ENCODE data around the gene CAMTA1. TPM values are rescaled to one million over a fixed set of nuclear protein-coding genes. Genes with fewer than 3 reads are reported as not detected.

The CAMTA1 gene
- polyA plus RNA-seq, 1 of the 3 experiments (the other 2 are of a cell fraction) = 63.1 TPM

DNA sequence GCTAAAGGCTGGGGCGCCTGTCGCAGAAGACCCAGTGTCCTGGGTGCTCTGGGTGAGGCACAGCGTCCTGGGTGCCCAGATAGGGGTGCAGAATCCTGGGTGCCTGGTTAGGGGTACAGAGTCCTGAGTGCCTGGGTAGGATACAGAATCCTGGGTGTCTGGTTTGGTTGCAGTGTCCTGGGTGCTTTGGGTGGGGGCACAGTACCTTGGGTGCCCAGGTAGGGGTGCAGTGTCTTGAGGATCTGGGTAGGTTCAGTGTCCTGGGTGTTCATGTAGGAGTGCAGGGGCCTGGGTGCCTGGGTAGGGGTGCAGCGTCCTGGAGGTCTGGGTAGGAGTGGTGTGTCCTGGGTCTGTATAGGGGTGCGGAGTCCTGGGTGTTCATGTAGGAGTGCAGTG is 178.7 kb downstream of the CAMTA1 start:
- DNase-seq = no peak
- Histone ChIP-seq H3K27me3 (ENCODE audit: insufficient read depth) (no peaks in the 10 kb centered on the region), H3K27ac (ENCODE audit: low read depth in 2 of 2, low read length in 1 of 2) (no peak overlapping the region), H3K79me2 (ENCODE audit: insufficient read depth) (no peaks in the 10 kb centered on the region), H3K9ac (no peak overlapping the region), H3K4me3 (ENCODE audit: low read depth in 2 of 2, low read length in 1 of 2) (no peak overlapping the region), H3K9me2 (no peaks in the 10 kb centered on the region), H3F3A (replicated peaks; ENCODE audit: insufficient read depth) (no peaks in the 10 kb centered on the region), H3K4me1 (ENCODE audit: control insufficient read depth in 1 of 2, insufficient read depth in 2 of 2, low read depth in 1 of 2, low read length in 1 of 2) (peaks cover 0 to 17% of the 10 kb centered on the region in 2 experiments; a peak in 2 of 4 replicates), H3K36me3 (replicated peaks in 1 of 2; ENCODE audit: control insufficient read depth in 1 of 2, insufficient read depth in 2 of 2, low read length in 1 of 2) (no peaks in the 10 kb centered on the region), H4K20me1 (ENCODE audit: insufficient read depth) (no peaks in the 10 kb centered on the region), H3K9me3 (no peaks in the 10 kb centered on the region), H2AFZ (ENCODE audit: low read depth) (no peak overlapping the region), H3K4me2 (no peak overlapping the region)
- 71% methylated on average over 2 of the region's 5 CpGs for WGBS (ENCODE audit: low lambda C conversion rate)
- TF ChIP-seq ELF1 (IDR thresholded peaks at IDR 0.05) (no peak), RXRA (IDR thresholded peaks at IDR 0.05; ENCODE audit: borderline replicate concordance, low read depth) (no peak), RAD21 (IDR thresholded peaks at IDR 0.05; ENCODE audit: low read length) (no peak)
- TF ChIP-seq, protein P1, sequence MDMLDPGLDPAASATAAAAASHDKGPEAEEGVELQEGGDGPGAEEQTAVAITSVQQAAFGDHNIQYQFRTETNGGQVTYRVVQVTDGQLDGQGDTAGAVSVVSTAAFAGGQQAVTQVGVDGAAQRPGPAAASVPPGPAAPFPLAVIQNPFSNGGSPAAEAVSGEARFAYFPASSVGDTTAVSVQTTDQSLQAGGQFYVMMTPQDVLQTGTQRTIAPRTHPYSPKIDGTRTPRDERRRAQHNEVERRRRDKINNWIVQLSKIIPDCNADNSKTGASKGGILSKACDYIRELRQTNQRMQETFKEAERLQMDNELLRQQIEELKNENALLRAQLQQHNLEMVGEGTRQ (IDR thresholded peaks at IDR 0.05; ENCODE audit: borderline replicate concordance, low read depth, low read length) = no peak
- POLR2A ChIA-PET = no interaction called here
- CTCF ChIA-PET = interaction anchor here (1.2 kb wide), 1 partner anchor 106 kb away, joined by 3 read pairs; no protein-coding TSS in a partner anchor

DNA sequence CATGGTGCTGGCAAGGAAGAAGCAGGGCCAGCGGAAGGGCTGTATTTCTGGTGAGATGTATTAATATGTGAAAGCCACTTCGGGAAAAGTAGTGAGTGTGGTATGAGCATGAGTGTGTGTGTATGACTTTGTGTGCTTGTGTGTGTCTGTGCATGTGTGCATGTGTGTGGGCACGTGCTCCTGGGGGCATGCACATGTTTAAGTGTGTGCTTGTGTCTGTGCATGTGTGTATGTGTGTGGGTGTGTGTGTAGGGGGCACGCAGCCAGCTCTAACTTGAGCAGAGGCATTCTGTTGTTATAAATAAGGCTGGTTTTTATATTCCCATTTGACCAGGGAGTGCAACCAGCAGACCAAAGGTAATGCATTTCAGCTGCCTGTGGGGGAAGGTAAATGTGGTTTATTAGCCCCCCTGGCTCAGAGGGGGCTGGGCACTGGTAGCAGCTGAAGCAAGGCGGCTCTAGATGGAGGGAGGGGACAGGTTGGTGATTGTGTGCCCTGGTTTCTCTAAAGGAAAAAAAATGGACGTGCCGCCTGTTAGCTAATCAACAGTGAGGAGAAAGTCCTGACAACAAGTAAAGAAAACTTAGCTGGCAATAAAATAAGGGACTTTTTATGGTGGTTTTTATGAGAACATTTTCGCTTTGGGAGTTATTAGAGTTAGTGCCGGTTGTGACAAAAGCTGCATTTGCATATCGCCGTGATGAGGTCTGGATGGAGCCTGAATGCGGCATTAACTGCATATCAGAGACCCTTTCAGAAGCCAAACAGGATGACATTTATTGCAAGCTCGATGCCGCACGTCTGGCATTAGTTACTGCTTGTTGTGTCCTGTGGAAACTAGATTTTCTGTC is 180.1 kb downstream of the CAMTA1 start:
- H3K4me3 ChIP-seq (ENCODE audit: low read depth in 2 of 2, low read length in 1 of 2) = no peak overlapping the region
- H3K9me2 ChIP-seq = no peaks in the 10 kb centered on the region
- WGBS (ENCODE audit: low lambda C conversion rate) = 74% methylated on average over 15 of the region's 15 CpGs
- no peaks in the 10 kb centered on the region for H3K79me2 ChIP-seq (ENCODE audit: insufficient read depth)
- H3K27me3 ChIP-seq (ENCODE audit: insufficient read depth) = no peaks in the 10 kb centered on the region
- no peaks in the 10 kb centered on the region for H3F3A ChIP-seq (replicated peaks; ENCODE audit: insufficient read depth)
- CTCF ChIA-PET = no interaction called here
- H3K4me1 ChIP-seq (ENCODE audit: control insufficient read depth in 1 of 2, insufficient read depth in 2 of 2, low read depth in 1 of 2, low read length in 1 of 2) = peaks cover 0 to 13% of the 10 kb centered on the region in 2 experiments; a peak in 2 of 4 replicates
- POLR2A ChIA-PET = no interaction called here
- H3K27ac ChIP-seq (ENCODE audit: low read depth in 2 of 2, low read length in 1 of 2) = no peak overlapping the region
- TF ChIP-seq TAF1 (IDR thresholded peaks at IDR 0.05; ENCODE audit: borderline replicate concordance, low read depth, low read length) (no peak), SIN3A (IDR thresholded peaks at IDR 0.05; ENCODE audit: borderline replicate concordance, low read depth, low read length) (no peak), FOSL2 (IDR thresholded peaks at IDR 0.05; ENCODE audit: borderline replicate concordance, low read depth) (no peak), MEF2A (IDR thresholded peaks at IDR 0.05; ENCODE audit: borderline replicate concordance, low read depth) (no peak), RXRA (IDR thresholded peaks at IDR 0.05; ENCODE audit: borderline replicate concordance, low read depth) (no peak), CHD2 (IDR thresholded peaks at IDR 0.05; ENCODE audit: low read length, partially characterized antibody) (no peak), MXI1 (IDR thresholded peaks at IDR 0.05; ENCODE audit: low read depth, low read length) (no peak), JUND (IDR thresholded peaks at IDR 0.05) (no peak), FOXM1 (IDR thresholded peaks at IDR 0.05; ENCODE audit: low read depth) (no peak), EP300 (IDR thresholded peaks at IDR 0.05; ENCODE audit: borderline replicate concordance in 1 of 2, low read depth in 1 of 2, low read length in 1 of 2) (no peak), ELF1 (IDR thresholded peaks at IDR 0.05) (no peak), POLR2AphosphoS5 (IDR thresholded peaks at IDR 0.05; ENCODE audit: low read depth, low read length) (no peak), RCOR1 (IDR thresholded peaks at IDR 0.05; ENCODE audit: low read length) (no peak)
- TF ChIP-seq, protein P1 (IDR thresholded peaks at IDR 0.05; ENCODE audit: borderline replicate concordance, low read depth, low read length) = no peak
- TF ChIP-seq, protein P2, sequence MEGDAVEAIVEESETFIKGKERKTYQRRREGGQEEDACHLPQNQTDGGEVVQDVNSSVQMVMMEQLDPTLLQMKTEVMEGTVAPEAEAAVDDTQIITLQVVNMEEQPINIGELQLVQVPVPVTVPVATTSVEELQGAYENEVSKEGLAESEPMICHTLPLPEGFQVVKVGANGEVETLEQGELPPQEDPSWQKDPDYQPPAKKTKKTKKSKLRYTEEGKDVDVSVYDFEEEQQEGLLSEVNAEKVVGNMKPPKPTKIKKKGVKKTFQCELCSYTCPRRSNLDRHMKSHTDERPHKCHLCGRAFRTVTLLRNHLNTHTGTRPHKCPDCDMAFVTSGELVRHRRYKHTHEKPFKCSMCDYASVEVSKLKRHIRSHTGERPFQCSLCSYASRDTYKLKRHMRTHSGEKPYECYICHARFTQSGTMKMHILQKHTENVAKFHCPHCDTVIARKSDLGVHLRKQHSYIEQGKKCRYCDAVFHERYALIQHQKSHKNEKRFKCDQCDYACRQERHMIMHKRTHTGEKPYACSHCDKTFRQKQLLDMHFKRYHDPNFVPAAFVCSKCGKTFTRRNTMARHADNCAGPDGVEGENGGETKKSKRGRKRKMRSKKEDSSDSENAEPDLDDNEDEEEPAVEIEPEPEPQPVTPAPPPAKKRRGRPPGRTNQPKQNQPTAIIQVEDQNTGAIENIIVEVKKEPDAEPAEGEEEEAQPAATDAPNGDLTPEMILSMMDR (IDR thresholded peaks at IDR 0.05) = no peak
- TF ChIP-seq, protein P3, sequence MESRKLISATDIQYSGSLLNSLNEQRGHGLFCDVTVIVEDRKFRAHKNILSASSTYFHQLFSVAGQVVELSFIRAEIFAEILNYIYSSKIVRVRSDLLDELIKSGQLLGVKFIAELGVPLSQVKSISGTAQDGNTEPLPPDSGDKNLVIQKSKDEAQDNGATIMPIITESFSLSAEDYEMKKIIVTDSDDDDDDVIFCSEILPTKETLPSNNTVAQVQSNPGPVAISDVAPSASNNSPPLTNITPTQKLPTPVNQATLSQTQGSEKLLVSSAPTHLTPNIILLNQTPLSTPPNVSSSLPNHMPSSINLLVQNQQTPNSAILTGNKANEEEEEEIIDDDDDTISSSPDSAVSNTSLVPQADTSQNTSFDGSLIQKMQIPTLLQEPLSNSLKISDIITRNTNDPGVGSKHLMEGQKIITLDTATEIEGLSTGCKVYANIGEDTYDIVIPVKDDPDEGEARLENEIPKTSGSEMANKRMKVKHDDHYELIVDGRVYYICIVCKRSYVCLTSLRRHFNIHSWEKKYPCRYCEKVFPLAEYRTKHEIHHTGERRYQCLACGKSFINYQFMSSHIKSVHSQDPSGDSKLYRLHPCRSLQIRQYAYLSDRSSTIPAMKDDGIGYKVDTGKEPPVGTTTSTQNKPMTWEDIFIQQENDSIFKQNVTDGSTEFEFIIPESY (IDR thresholded peaks at IDR 0.05; ENCODE audit: borderline replicate concordance, low read depth) = no peak
- TF ChIP-seq, protein P4, sequence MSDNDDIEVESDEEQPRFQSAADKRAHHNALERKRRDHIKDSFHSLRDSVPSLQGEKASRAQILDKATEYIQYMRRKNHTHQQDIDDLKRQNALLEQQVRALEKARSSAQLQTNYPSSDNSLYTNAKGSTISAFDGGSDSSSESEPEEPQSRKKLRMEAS (IDR thresholded peaks at IDR 0.05; ENCODE audit: low read depth) = no peak
- H3K9me3 ChIP-seq = no peaks in the 10 kb centered on the region
- no peaks in the 10 kb centered on the region for H4K20me1 ChIP-seq (ENCODE audit: insufficient read depth)
- no peak overlapping the region for H3K4me2 ChIP-seq
- no peaks in the 10 kb centered on the region for H3K36me3 ChIP-seq (replicated peaks in 1 of 2; ENCODE audit: control insufficient read depth in 1 of 2, insufficient read depth in 2 of 2, low read length in 1 of 2)
- DNase-seq = no peak
- H2AFZ ChIP-seq (ENCODE audit: low read depth) = no peak overlapping the region
- H3K9ac ChIP-seq = no peak overlapping the region
